Endothelial cell of umbilical vein (primary cell): ENCODE results near the gene PSKH1. TPM values are rescaled to one million over a fixed set of nuclear protein-coding genes. Genes with fewer than 3 reads are reported as not detected.
"Not testable (repeated sequence)": the region's sequence is repeated elsewhere in the genome, so short reads cannot be mapped to it uniquely, and the experiment has no call there.

ENCODE experiments used
- BruUV-seq: library from RNA; stranded (reverse); fragments of 400-500 nt; replicated peaks from 2 replicates; lab custom pipeline; 2021; lab: Mats Ljungman, UMichigan
- CTCF ChIA-PET: fragments of 300-600, 350-600 bp; sonication (Branson Sonifier 250); formaldehyde crosslinking; loops from one replicate; lab custom pipeline; 2021; ENCODE audit warnings: antibody characterized with exemption, inconsistent platforms; lab: Charles Lee
- POLR2A ChIA-PET: fragments of 300-600, 350-600 bp; sonication (Branson Sonifier 250); formaldehyde crosslinking; loops from one replicate; lab custom pipeline; 2021; ENCODE audit warnings: antibody characterized with exemption, inconsistent platforms; lab: Charles Lee
- DNase-seq: peaks from one replicate; pipeline ENCODE4 v3.0.0-alpha.2; 2011; ENCODE audit warnings: low read depth, low spot score
- FAIRE-seq: peaks from 2 replicates; lab custom pipeline; 2011; peaks lifted over from hg19 to GRCh38; lab: Jason Lieb, UNC
- H2AFZ ChIP-seq: 2 replicates; pipeline ENCODE4 v1.6.0; 2012; ENCODE audit warnings: low read depth, low read length, control low read depth, inconsistent platforms
- H3K27ac ChIP-seq: 2 replicates; pipeline ENCODE4 v1.5.1; 2011; ENCODE audit warnings: low read depth, mild to moderate bottlenecking, control low read depth, low read length, moderate library complexity; ENCODE audit not compliant: insufficient read depth
- H3K27me3 ChIP-seq, 2 experiments: 2 replicates each; pipeline versions ENCODE4 v1.6.0 to v1.6.1; 2011; ENCODE audit warnings: low read length in 2 of 2, mixed read lengths in 1 of 2; ENCODE audit not compliant: control insufficient read depth in 2 of 2, insufficient read depth in 2 of 2
- H3K36me3 ChIP-seq, 2 experiments: 2 replicates in 1 of 2; 3 replicates in 1 of 2; pipeline ENCODE4 v1.5.1; 2011; ENCODE audit warnings: low read length in 2 of 2, mild to moderate bottlenecking in 1 of 2, moderate library complexity in 1 of 2; ENCODE audit not compliant: control insufficient read depth in 2 of 2, insufficient read depth in 2 of 2; ENCODE audit errors: extremely low read depth in 1 of 2
- H3K4me1 ChIP-seq: 3 replicates; pipeline ENCODE4 v1.5.1; 2011; ENCODE audit warnings: mild to moderate bottlenecking, low read length; ENCODE audit not compliant: control insufficient read depth, insufficient read depth; ENCODE audit errors: extremely low read depth
- H3K4me2 ChIP-seq: 2 replicates; pipeline ENCODE4 v1.6.1; 2011; ENCODE audit warnings: low read length, control low read depth, mixed read lengths; ENCODE audit not compliant: insufficient read depth
- H3K4me3 ChIP-seq, 3 experiments: fragments of 200-600 bp in 1 of 3; sonication (generic), shearing (Covaris generic) in 1 of 3; replicated peaks in 1 of 3; 2 replicates each; pipeline ENCODE4 v1.5.1; 2011 to 2016; ENCODE audit warnings: control low read depth in 3 of 3, low read length in 3 of 3, mild to moderate bottlenecking in 2 of 3, inconsistent platforms in 1 of 3, low read depth in 1 of 3, moderate library complexity in 1 of 3; ENCODE audit not compliant: insufficient read depth in 1 of 3
- H3K79me2 ChIP-seq: 2 replicates; pipeline ENCODE4 v1.6.0; 2012; ENCODE audit warnings: low read length, inconsistent platforms; ENCODE audit not compliant: control insufficient read depth, insufficient read depth
- H3K9ac ChIP-seq: replicated peaks from 2 replicates; pipeline ENCODE3; 2011; ENCODE audit warnings: low read length, control low read depth; ENCODE audit not compliant: insufficient read depth; ENCODE audit errors: extremely low read depth
- H3K9me1 ChIP-seq: replicated peaks from 3 replicates; pipeline ENCODE4 v1.6.0; 2011; ENCODE audit warnings: mild to moderate bottlenecking, low read length; ENCODE audit not compliant: control insufficient read depth, insufficient read depth; ENCODE audit errors: extremely low read depth
- H3K9me3 ChIP-seq: replicated peaks from 2 replicates; pipeline ENCODE4 v1.5.1; 2012; ENCODE audit warnings: low read length, inconsistent platforms; ENCODE audit not compliant: control insufficient read depth, insufficient read depth
- H4K20me1 ChIP-seq: replicated peaks from 2 replicates; pipeline ENCODE3; 2011; ENCODE audit warnings: mild to moderate bottlenecking, low read length; ENCODE audit not compliant: control insufficient read depth, insufficient read depth; ENCODE audit errors: extremely low read depth
- CTCF ChIP-seq, 2 donors: IDR thresholded peaks; 1 replicate in 1 of 2; 2 replicates in 1 of 2; pipeline ENCODE4 v1.5.1; 2011; ENCODE audit warnings: low read length in 2 of 2, mild to moderate bottlenecking in 2 of 2, moderate library complexity in 2 of 2, control low read depth in 1 of 2, inconsistent platforms in 1 of 2, low read depth in 1 of 2; ENCODE audit not compliant: insufficient read depth in 1 of 2; ENCODE audit errors: extremely low read depth in 1 of 2
- FOS ChIP-seq: IDR thresholded peaks from 2 replicates; pipeline ENCODE4 v1.6.1; 2011; ENCODE audit warnings: mild to moderate bottlenecking, low read length, moderate library complexity, borderline replicate concordance; ENCODE audit not compliant: insufficient read depth
- GATA2 ChIP-seq: IDR thresholded peaks from 2 replicates; pipeline ENCODE4 v1.7.0; 2011; ENCODE audit warnings: low read depth, mild to moderate bottlenecking, moderate library complexity, mixed read lengths, low read length; ENCODE audit not compliant: insufficient read length, insufficient read depth
- MYC ChIP-seq: IDR thresholded peaks from one replicate; pipeline ENCODE4 v1.6.1; 2011; ENCODE audit warnings: mild to moderate bottlenecking, low read depth, low read length
- dilution Hi-C: fragments of 300-500 bp; cut with MboI; formaldehyde crosslinking; loops from one replicate; pipeline ENCODE4 v1.15.0; 2019; ENCODE audit warnings: low sequenced_read_pairs; ENCODE audit not compliant: extremely low pct_ligation_motif_present
- intact Hi-C: fragments of 100-400 bp; cut with micrococcal nuclease; formaldehyde crosslinking; loops from one replicate; pipeline ENCODE4 v1.10.0; 2022
- polyA plus RNA-seq, 4 experiments: library from polyadenylated mRNA; depleted of rRNA in 3 of 4; stranded (reverse) in 3 of 4; unstranded in 1 of 4; fragments of >200 nt; gene quantifications; 2 replicates each; pipeline versions ENCODE4 v1.2.1 to v1.2.3, GENCODE V29; 2011 to 2012; ENCODE audit warnings: missing spikeins in 1 of 4
- total RNA-seq: library from RNA; stranded (reverse); gene quantifications from 2 replicates; pipeline ENCODE4 v1.2.3, GENCODE V29; 2021

The PSKH1 gene
- total and polyA plus RNA-seq, 2 donors (not counting 3 experiments of a cell fraction or from before 2014, with no cell fraction given), result 25.9 to 42.6 TPM

DNA sequence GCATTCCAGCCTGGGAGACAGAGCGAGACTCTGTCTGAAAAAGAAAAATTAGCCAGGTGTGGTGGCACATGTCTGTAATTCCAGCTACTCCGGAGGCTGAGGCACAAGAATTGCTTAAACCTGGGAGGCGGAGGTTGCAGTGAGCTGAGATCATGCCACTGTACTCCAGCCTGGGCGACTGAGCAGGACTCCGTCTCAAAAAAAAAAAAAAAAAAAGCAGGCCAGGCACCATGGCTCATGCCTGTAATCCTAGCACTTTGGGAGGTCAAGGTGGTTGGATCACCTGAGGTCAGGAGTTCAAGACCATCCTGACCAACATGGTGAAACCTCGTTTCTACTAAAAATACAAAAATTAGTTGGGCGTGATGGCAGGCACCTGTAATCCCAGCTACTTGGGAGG, 79.2 kb downstream of the PSKH1 start:
- H3K9me1 ChIP-seq, H4K20me1 ChIP-seq, H3K4me2 ChIP-seq, H3K79me2 ChIP-seq, H3K4me3 ChIP-seq, H3K9ac ChIP-seq, dilution Hi-C loops, H2AFZ ChIP-seq, DNase-seq, BruUV-seq, POLR2A ChIA-PET, H3K27ac ChIP-seq, H3K9me3 ChIP-seq, H3K4me1 ChIP-seq, H3K36me3 ChIP-seq, H3K27me3 ChIP-seq, FAIRE-seq, intact Hi-C loops: not testable (repeated sequence)
- CTCF ChIA-PET, result interaction anchor here (1.3 kb wide), 1 partner anchor 9 kb away, joined by 3 read pairs; no protein-coding TSS in a partner anchor

GRCh38 chr16:67975321-67976105, 82.5 kb downstream of the PSKH1 start:
- Histone ChIP-seq H4K20me1 (no peaks in the 10 kb centered on the region), H3K27me3 (peaks cover 0 to 3% of the 10 kb centered on the region in 2 experiments), H3K36me3 (no peaks in the 10 kb centered on the region), H2AFZ (no peak overlapping the region), H3K9me3 (no peaks in the 10 kb centered on the region), H3K4me3 (no peak overlapping the region), H3K79me2 (no peaks in the 10 kb centered on the region), H3K9me1 (no peaks in the 10 kb centered on the region), H3K27ac (no peak overlapping the region), H3K9ac (no peak overlapping the region), H3K4me1 (no peaks in the 10 kb centered on the region), H3K4me2 (no peak overlapping the region)
- intact Hi-C loops (no loop called here), dilution Hi-C loops (no loop called here)
- no TSS peak for BruUV-seq
- ChIA-PET POLR2A (no interaction called here), CTCF (no interaction called here)
- TF ChIP-seq MYC (no peak), CTCF (IDR thresholded peaks at IDR 0.05; ENCODE audit: extremely low read depth in 1 of 2, insufficient read depth in 1 of 2, low read depth in 1 of 2, low read length in 2 of 2) (no peak), FOS (no peak), GATA2 (no peak)
- DNase-seq, result no peak
- FAIRE-seq, result no peak
